CD4-positive, alpha-beta memory T cell (primary cell): ENCODE results near the gene PXYLP1. TPM values are rescaled to one million over a fixed set of nuclear protein-coding genes. Genes with fewer than 3 reads are reported as not detected.

Source experiments
- CTCF ChIA-PET: fragments of 350-600 bp; sonication (Branson Sonifier 250); formaldehyde crosslinking; loops from one replicate; lab custom pipeline; 2021; ENCODE audit warnings: inconsistent platforms; ENCODE audit not compliant: partially characterized antibody; lab: Charles Lee
- POLR2A ChIA-PET: fragments of 350-600 bp; sonication (Branson Sonifier 250); formaldehyde crosslinking; loops from one replicate; lab custom pipeline; 2021; ENCODE audit not compliant: partially characterized antibody; lab: Charles Lee
- DNase-seq, 5 donors: peaks; one replicate each; pipeline versions ENCODE4 v3.0.0 to v3.0.0-alpha.2; 2020 to 2022; ENCODE audit warnings: mixed read lengths in 1 of 5
- H3K27ac ChIP-seq: one replicate; pipeline ENCODE4 v1.7.0; 2013; ENCODE audit warnings: low read depth, low read length
- H3K27me3 ChIP-seq: 2 replicates; pipeline ENCODE4 v1.7.0; 2013; ENCODE audit warnings: mild to moderate bottlenecking, low read length, moderate library complexity; ENCODE audit not compliant: insufficient read depth
- H3K36me3 ChIP-seq: 2 replicates; pipeline ENCODE4 v1.7.0; 2013; ENCODE audit warnings: mild to moderate bottlenecking, low read length, moderate library complexity; ENCODE audit not compliant: insufficient read depth
- H3K4me1 ChIP-seq: 2 replicates; pipeline ENCODE4 v1.7.0; 2013; ENCODE audit warnings: mild to moderate bottlenecking, low read length, moderate library complexity; ENCODE audit not compliant: insufficient read depth
- H3K4me3 ChIP-seq, 2 donors: one replicate each; pipeline ENCODE4 v1.7.0; 2013; ENCODE audit warnings: low read length in 2 of 2, mild to moderate bottlenecking in 1 of 2
- H3K9me3 ChIP-seq, 2 donors: one replicate each; pipeline ENCODE4 v1.7.0; 2013; ENCODE audit warnings: low read length in 2 of 2, control low read depth in 1 of 2; ENCODE audit not compliant: control insufficient read depth in 1 of 2
- H3K27ac Mint-ChIP-seq, 7 donors: one replicate each; pipeline ENCODE4 v1.8.0; 2020 to 2021; ENCODE audit warnings: mixed read lengths in 7 of 7, mild to moderate bottlenecking in 6 of 7, inconsistent platforms in 3 of 7, moderate library complexity in 3 of 7
- H3K27me3 Mint-ChIP-seq, 2 donors: one replicate each; pipeline ENCODE4 v1.8.0; 2020 to 2021; ENCODE audit warnings: mixed read lengths in 2 of 2
- H3K36me3 Mint-ChIP-seq, 2 donors: one replicate each; pipeline ENCODE4 v1.8.0; 2020 to 2021; ENCODE audit warnings: mixed read lengths in 2 of 2, inconsistent platforms in 1 of 2, mild to moderate bottlenecking in 1 of 2
- H3K4me1 Mint-ChIP-seq, 4 donors: one replicate each; pipeline ENCODE4 v1.8.0; 2020 to 2021; ENCODE audit warnings: mixed read lengths in 4 of 4, mild to moderate bottlenecking in 1 of 4
- H3K4me3 Mint-ChIP-seq, 8 donors: one replicate each; pipeline ENCODE4 v1.8.0; 2020 to 2021; ENCODE audit warnings: mixed read lengths in 8 of 8, mild to moderate bottlenecking in 7 of 8, moderate library complexity in 6 of 8, inconsistent platforms in 3 of 8
- H3K9me3 Mint-ChIP-seq, 8 donors: one replicate each; pipeline ENCODE4 v1.8.0; 2020 to 2021; ENCODE audit warnings: mixed read lengths in 8 of 8, mild to moderate bottlenecking in 5 of 8, inconsistent platforms in 3 of 8, moderate library complexity in 1 of 8
- intact Hi-C: fragments of 100-400 bp; cut with micrococcal nuclease; formaldehyde crosslinking; loops from one replicate; pipeline ENCODE4 v1.15.1; 2023
- polyA plus RNA-seq, 2 donors: library from polyadenylated mRNA; unstranded; fragments of 300-500 nt; fragmentation: Illumina TruSeq; gene quantifications; one replicate each; pipeline ENCODE4 v1.2.3, GENCODE V29; 2021
- total RNA-seq, 2 experiments: library from RNA; stranded (reverse); gene quantifications; one replicate each; pipeline ENCODE4 v1.2.3, GENCODE V29; 2021

The PXYLP1 gene
- total and polyA plus RNA-seq, 4 experiments from 2014 or later = 5.2 to 22.6 (median 12.0) TPM

- Mint-ChIP-seq H3K4me1 (peaks cover 33 to 68% (median 54%) of the 10 kb centered on the region in 4 donors), H3K27ac (peak overlapping the region in 2 of 7 donors; percentile 40 to 43)
Observed at GRCh38 chr3:141235661-141236171, 4.1 kb downstream of the PXYLP1 start.

GRCh38 chr3:141236361-141236760, 4.7 kb downstream of the PXYLP1 start:
- Histone ChIP-seq H3K27me3 (no peaks in the 10 kb centered on the region), H3K4me1 (peaks cover 39% of the 10 kb centered on the region), H3K9me3 (no peaks in the 10 kb centered on the region), H3K36me3 (no peaks in the 10 kb centered on the region), H3K4me3 (no peak overlapping the region), H3K27ac (no peak overlapping the region)
- DNase-seq = no peak
- H3K27ac Mint-ChIP-seq = peak overlapping the region in 5 of 7 donors; percentile 11 to 56 (median 35)
- POLR2A ChIA-PET = interaction anchor here (0.8 to 1.9 kb wide), 2 partner anchors 30 to 75 kb away, joined by 4 to 11 read pairs; no protein-coding TSS in a partner anchor
- peaks cover 10 to 14% of the 10 kb centered on the region in 2 donors for H3K36me3 Mint-ChIP-seq
- no peaks in the 10 kb centered on the region for H3K27me3 Mint-ChIP-seq
- CTCF ChIA-PET = interaction anchor here (1.4 to 6.9 kb wide), 4 partner anchors 9 to 43 kb away, joined by 6 to 78 read pairs (median 9); no protein-coding TSS in a partner anchor
- H3K9me3 Mint-ChIP-seq = no peaks in the 10 kb centered on the region
- peak overlapping the region in 2 of 8 donors; percentile 5 to 48 for H3K4me3 Mint-ChIP-seq
- H3K4me1 Mint-ChIP-seq = peaks cover 29 to 65% (median 52%) of the 10 kb centered on the region in 4 donors
- intact Hi-C loops = loop anchor here (10.0 kb wide), 1 partner anchor 1338 kb away; the partner anchor contains the start of gene ATR

More at GRCh38 chr3:141235661-141236171, 4.1 kb downstream of the PXYLP1 start:
- H3K36me3 Mint-ChIP-seq = peaks cover 13 to 14% of the 10 kb centered on the region in 2 donors
- H3K4me3 Mint-ChIP-seq = no peak overlapping the region
- CTCF ChIA-PET = interaction anchor here (1.4 to 6.9 kb wide), 5 partner anchors 10 to 68 kb away, joined by 3 to 78 read pairs (median 8); no protein-coding TSS in a partner anchor
- no peaks in the 10 kb centered on the region for H3K9me3 Mint-ChIP-seq
- peaks cover 41% of the 10 kb centered on the region for H3K4me1 ChIP-seq
- H3K36me3 ChIP-seq = no peaks in the 10 kb centered on the region
- H3K4me3 ChIP-seq = no peak overlapping the region
- H3K9me3 ChIP-seq = no peaks in the 10 kb centered on the region
- no peak for DNase-seq
- POLR2A ChIA-PET = interaction anchor here (0.8 to 1.9 kb wide), 2 partner anchors 31 to 76 kb away, joined by 4 to 11 read pairs; no protein-coding TSS in a partner anchor
- H3K27me3 Mint-ChIP-seq = no peaks in the 10 kb centered on the region
- no peaks in the 10 kb centered on the region for H3K27me3 ChIP-seq
- intact Hi-C loops = loop anchor here (10.0 kb wide), 1 partner anchor 1339 kb away; the partner anchor contains the start of gene ATR
- no peak overlapping the region for H3K27ac ChIP-seq

- Mint-ChIP-seq H3K27ac (peak overlapping the region; percentile 8 to 90 (median 64)), H3K36me3 (peaks cover 10 to 14% of the 10 kb centered on the region in 2 donors), H3K27me3 (no peaks in the 10 kb centered on the region), H3K9me3 (no peaks in the 10 kb centered on the region), H3K4me1 (peaks cover 29 to 61% (median 50%) of the 10 kb centered on the region in 4 donors), H3K4me3 (peak overlapping the region in 7 of 8 donors; percentile 17 to 74 (median 48))
- H3K9me3 ChIP-seq = no peaks in the 10 kb centered on the region
- CTCF ChIA-PET = interaction anchor here (1.0 to 1.8 kb wide), 3 partner anchors 12 to 68 kb away, joined by 5 to 6 read pairs (median 5); no protein-coding TSS in a partner anchor
- no peaks in the 10 kb centered on the region for H3K27me3 ChIP-seq
- H3K36me3 ChIP-seq = no peaks in the 10 kb centered on the region
- POLR2A ChIA-PET = interaction anchor here (1.7 kb wide), 1 partner anchor 29 kb away, joined by 14 read pairs; no protein-coding TSS in a partner anchor
- no peak overlapping the region for H3K27ac ChIP-seq
- DNase-seq = peak in 2 of 5 donors; percentile 5 to 6
- H3K4me1 ChIP-seq = peaks cover 36% of the 10 kb centered on the region
- intact Hi-C loops = loop anchor here (10.0 kb wide), 1 partner anchor 1337 kb away; the partner anchor contains the start of gene ATR
- no peak overlapping the region for H3K4me3 ChIP-seq
Observed at GRCh38 chr3:141237701-141238521, 6.3 kb downstream of the PXYLP1 start.

GRCh38 chr3:141239511-141240281, 8.1 kb downstream of the PXYLP1 start:
- Histone ChIP-seq H3K27me3 (no peaks in the 10 kb centered on the region), H3K36me3 (no peaks in the 10 kb centered on the region), H3K4me3 (no peak overlapping the region), H3K27ac (no peak overlapping the region), H3K4me1 (peaks cover 31% of the 10 kb centered on the region), H3K9me3 (no peaks in the 10 kb centered on the region)
- no peak overlapping the region for H3K4me3 Mint-ChIP-seq
- POLR2A ChIA-PET = no interaction called here
- intact Hi-C loops = loop anchor here (10.0 kb wide), 1 partner anchor 1335 kb away; the partner anchor contains the start of gene ATR
- CTCF ChIA-PET = interaction anchor here (0.7 to 20.9 kb wide), 4 partner anchors 9 to 16 kb away, joined by 3 to 180 read pairs (median 4); partner anchors contain the start of gene PXYLP1
- H3K27ac Mint-ChIP-seq = no peak overlapping the region
- peaks cover 10 to 14% of the 10 kb centered on the region in 2 donors for H3K36me3 Mint-ChIP-seq
- peaks cover 30 to 52% (median 47%) of the 10 kb centered on the region in 4 donors for H3K4me1 Mint-ChIP-seq
- H3K9me3 Mint-ChIP-seq = no peaks in the 10 kb centered on the region
- DNase-seq = no peak
- H3K27me3 Mint-ChIP-seq = no peaks in the 10 kb centered on the region

GRCh38 chr3:141240286-141240685, 8.7 kb downstream of the PXYLP1 start:
- ChIA-PET CTCF (interaction anchor here (1.3 to 20.9 kb wide), 2 partner anchors 9 to 15 kb away, joined by 3 to 180 read pairs; partner anchors contain the start of gene PXYLP1), POLR2A (interaction anchor here (1.0 to 1.4 kb wide), 2 partner anchors 8 to 27 kb away, joined by 4 to 6 read pairs; partner anchors contain the start of gene PXYLP1)
- H3K9me3 ChIP-seq = no peaks in the 10 kb centered on the region
- Mint-ChIP-seq H3K36me3 (peaks cover 5 to 8% of the 10 kb centered on the region in 2 donors), H3K4me1 (peaks cover 28 to 46% (median 41%) of the 10 kb centered on the region in 4 donors), H3K27ac (no peak overlapping the region), H3K9me3 (no peaks in the 10 kb centered on the region), H3K27me3 (no peaks in the 10 kb centered on the region), H3K4me3 (no peak overlapping the region)
- no peak overlapping the region for H3K4me3 ChIP-seq
- no peak overlapping the region for H3K27ac ChIP-seq
- H3K27me3 ChIP-seq = no peaks in the 10 kb centered on the region
- H3K36me3 ChIP-seq = no peaks in the 10 kb centered on the region
- intact Hi-C loops = no loop called here
- no peak for DNase-seq
- H3K4me1 ChIP-seq = peaks cover 31% of the 10 kb centered on the region
